VCaP (cell line): Measurements from ENCODE around the gene PHLDA1.

Experiments
- H3K27ac ChIP-seq: fragments of 450-650 bp; 2 replicates; pipeline ENCODE4 v1.5.1; 2017
- CTCF ChIP-seq: fragments of 450-650 bp; conservative IDR thresholded peaks from 2 replicates; pipeline ENCODE4 v1.5.1; 2017; ENCODE audit warnings: mild to moderate bottlenecking, moderate library complexity

Gene PHLDA1

GRCh38 chr12:76038176-76038575, 6.6 kb upstream of the PHLDA1 start:
- H3K27ac ChIP-seq, result no peak overlapping the region
- TF ChIP-seq CTCF, result no peak

GRCh38 chr12:76037130-76038103, 5.8 kb upstream of the PHLDA1 start:
- peak; percentile 88 for TF ChIP-seq CTCF
- H3K27ac ChIP-seq, result no peak overlapping the region

GRCh38 chr12:76035045-76035444, 3.5 kb upstream of the PHLDA1 start:
- H3K27ac ChIP-seq, result no peak overlapping the region
- no peak for TF ChIP-seq CTCF

GRCh38 chr12:76033081-76034011, 1.8 kb upstream of the PHLDA1 start:
- TF ChIP-seq CTCF, result no peak
- H3K27ac ChIP-seq, result no peak overlapping the region; the same call in 1 of the 2 replicates

- H3K27ac ChIP-seq, result peak overlapping the region; percentile 83
- no peak for TF ChIP-seq CTCF
These were observed 736 bp upstream of the PHLDA1 start for GRCh38 chr12:76032043-76032981.

- TF ChIP-seq CTCF, result no peak
- peak overlapping the region; percentile 83 for H3K27ac ChIP-seq
These were observed 529 bp downstream of the PHLDA1 start for GRCh38 chr12:76031081-76031413.
